ENCODE data around the gene TUT1.

- TF ChIP-seq, protein P1, sequence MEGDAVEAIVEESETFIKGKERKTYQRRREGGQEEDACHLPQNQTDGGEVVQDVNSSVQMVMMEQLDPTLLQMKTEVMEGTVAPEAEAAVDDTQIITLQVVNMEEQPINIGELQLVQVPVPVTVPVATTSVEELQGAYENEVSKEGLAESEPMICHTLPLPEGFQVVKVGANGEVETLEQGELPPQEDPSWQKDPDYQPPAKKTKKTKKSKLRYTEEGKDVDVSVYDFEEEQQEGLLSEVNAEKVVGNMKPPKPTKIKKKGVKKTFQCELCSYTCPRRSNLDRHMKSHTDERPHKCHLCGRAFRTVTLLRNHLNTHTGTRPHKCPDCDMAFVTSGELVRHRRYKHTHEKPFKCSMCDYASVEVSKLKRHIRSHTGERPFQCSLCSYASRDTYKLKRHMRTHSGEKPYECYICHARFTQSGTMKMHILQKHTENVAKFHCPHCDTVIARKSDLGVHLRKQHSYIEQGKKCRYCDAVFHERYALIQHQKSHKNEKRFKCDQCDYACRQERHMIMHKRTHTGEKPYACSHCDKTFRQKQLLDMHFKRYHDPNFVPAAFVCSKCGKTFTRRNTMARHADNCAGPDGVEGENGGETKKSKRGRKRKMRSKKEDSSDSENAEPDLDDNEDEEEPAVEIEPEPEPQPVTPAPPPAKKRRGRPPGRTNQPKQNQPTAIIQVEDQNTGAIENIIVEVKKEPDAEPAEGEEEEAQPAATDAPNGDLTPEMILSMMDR (IDR thresholded peaks at IDR 0.05) = no peak
- TF ChIP-seq POLR2A (IDR thresholded peaks at IDR 0.05) = no peak
Measured at GRCh38 chr11:62544581-62545436, 46.5 kb downstream of the TUT1 start.
